NCI-H774 (cell line): ENCODE data around the gene NCSTN.

Experiments used
- DNase-seq: peaks from one replicate; lab custom pipeline; 2025; lab: John Stamatoyannopoulos, UW

The NCSTN gene

DNA sequence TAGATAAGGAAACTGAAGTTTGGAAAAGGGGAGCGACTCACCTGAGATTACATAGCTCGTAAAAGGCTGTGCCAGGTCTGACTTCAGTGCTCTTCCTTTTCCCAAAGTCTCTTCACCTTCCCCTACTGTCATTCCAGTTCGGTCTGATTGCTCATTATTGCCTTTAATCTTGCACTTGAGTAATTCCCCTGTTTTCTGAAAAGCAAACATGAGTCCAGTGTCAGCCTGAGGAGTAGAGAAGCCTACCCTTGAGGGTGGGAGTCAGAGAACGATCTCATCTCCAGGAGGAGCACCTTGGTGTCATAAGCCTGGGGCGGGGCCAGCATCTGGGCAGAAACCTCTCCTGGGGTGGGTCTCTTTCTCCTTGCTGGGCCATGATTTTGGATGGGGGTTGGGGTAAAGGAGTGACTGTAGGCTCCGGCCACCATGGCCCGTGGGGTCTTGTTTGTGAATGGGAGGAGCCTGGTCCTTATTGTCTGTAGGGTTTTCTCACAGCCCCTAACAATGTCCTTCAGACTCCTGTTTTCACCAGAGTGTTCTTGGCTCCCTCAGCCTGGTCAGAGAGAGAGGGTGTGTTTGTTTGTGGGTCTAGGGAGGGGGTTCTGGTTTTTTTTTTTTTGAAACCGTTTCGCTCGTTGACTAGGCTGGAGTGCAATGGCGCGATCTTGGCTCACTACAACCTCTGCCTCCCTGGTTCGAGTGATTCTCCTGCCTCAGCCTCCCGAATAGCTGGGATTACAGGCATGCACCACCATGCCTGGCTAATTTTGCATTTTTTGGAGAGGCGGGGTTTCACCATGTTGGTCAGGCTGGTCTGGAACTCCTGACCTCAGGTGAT is 63.2 kb downstream of the NCSTN start:
- DNase-seq, result no peak

DNA sequence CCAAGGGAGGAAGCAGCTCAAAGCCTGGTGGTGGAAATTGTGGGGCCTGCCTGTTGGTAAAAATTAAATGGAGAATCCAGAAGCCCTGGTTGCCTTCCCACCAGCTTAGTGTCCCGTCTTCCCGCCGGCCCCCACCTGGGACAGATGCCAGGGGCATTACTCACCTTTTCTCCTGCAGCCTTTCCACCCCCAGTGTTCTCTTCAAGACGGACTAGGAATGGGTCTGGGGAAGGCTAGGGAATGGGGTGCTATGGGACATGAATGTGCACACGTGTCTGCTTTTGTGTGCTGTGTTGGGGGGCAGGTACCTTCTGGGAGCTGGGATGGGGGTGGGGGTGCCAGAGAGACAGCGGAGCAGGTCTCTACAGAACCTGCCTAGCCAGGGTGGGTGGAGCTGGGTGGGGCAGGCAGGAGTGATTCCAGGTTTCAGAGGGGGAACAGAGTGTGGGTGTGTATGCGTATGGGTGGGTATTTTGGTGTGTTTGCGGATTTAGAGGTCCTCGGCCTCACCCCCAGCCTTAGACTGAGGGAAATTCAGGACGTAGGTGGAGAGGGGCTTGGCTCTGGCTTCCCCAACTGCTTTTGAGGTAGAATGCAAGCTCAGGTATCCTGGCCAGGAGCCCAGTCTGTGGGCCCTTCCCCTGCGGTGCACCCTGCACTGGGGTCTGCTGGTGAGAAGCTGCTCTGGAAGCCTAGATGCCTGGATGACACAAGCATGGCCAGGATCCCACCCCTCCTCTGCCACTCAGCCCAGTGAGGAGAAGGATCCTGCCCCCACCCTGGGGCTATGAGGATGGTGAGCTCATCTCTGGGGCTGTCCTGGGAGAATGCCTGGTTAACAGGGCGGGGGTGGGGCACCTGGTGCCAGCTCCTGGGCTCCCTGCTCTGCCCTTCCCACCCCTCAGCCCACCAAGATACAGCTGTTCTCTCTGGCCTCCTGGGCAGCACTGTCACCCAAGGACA is 64.9 kb downstream of the NCSTN start:
- DNase-seq, result no peak
